ENCODE data around the gene NCAPG. TPM values are rescaled to one million over a fixed set of nuclear protein-coding genes. Genes with fewer than 3 reads are reported as not detected.
"Not testable (repeated sequence)": the region's sequence is repeated elsewhere in the genome, so short reads cannot be mapped to it uniquely, and the experiment has no call there.

The NCAPG gene
- total and polyA plus RNA-seq, 7 experiments from 2014 or later = 0.09 to 44.1 (median 0.29) TPM

GRCh38 chr4:17861906-17862305 lies 51.1 kb downstream of the NCAPG start:
- H3K27me3 ChIP-seq (ENCODE audit: control insufficient read depth in 2 of 2, insufficient read depth in 2 of 2, low read length in 2 of 2); intact Hi-C loops (cut with micrococcal nuclease); H3K9me3 ChIP-seq (ENCODE audit: control insufficient read depth in 2 of 3, low read length in 3 of 3); H3K27ac ChIP-seq (ENCODE audit: low read depth, low read length); H3K4me1 ChIP-seq (ENCODE audit: control insufficient read depth in 2 of 2, insufficient read depth in 2 of 2, low read length in 2 of 2); CTCF ChIA-PET; H3K4me1 Mint-ChIP-seq; H3K27me3 Mint-ChIP-seq; H3K4me3 ChIP-seq (ENCODE audit: low read length); H3K4me3 Mint-ChIP-seq; ATAC-seq; H3K36me3 ChIP-seq (ENCODE audit: control insufficient read depth in 2 of 3, insufficient read depth in 3 of 3, low read length in 3 of 3); DNase-seq: not testable (repeated sequence)
- H3K36me3 Mint-ChIP-seq = peaks cover 5 to 73% (median 29%) of the 10 kb centered on the region in 5 donors
- H3K27ac Mint-ChIP-seq = peak overlapping the region in 1 of 9 donors; percentile 52
- POLR2A ChIA-PET = interaction anchor here (0.6 kb wide), 1 partner anchor 1158 kb away, joined by 4 read pairs; no protein-coding TSS in a partner anchor
- H3K9me3 Mint-ChIP-seq = peaks cover 10 to 55% (median 27%) of the 10 kb centered on the region in 11 donors

GRCh38 chr4:17865866-17866363 lies 55.1 kb downstream of the NCAPG start:
- ChIA-PET CTCF (interaction anchor here (0.7 kb wide), 1 partner anchor 382 kb away, joined by 3 read pairs; no protein-coding TSS in a partner anchor), POLR2A (no interaction called here)
- Mint-ChIP-seq H3K27ac (no peak overlapping the region), H3K36me3 (peaks cover 5 to 45% (median 21%) of the 10 kb centered on the region in 5 donors), H3K9me3 (peaks cover 8 to 28% (median 13%) of the 10 kb centered on the region in 11 donors), H3K27me3 (no peaks in the 10 kb centered on the region), H3K4me3 (no peak overlapping the region), H3K4me1 (no peaks in the 10 kb centered on the region)
- no peak overlapping the region for H3K4me3 ChIP-seq (ENCODE audit: low read length)
- intact Hi-C loops (cut with micrococcal nuclease) = no loop called here
- H3K9me3 ChIP-seq (ENCODE audit: control insufficient read depth in 2 of 3, low read length in 3 of 3) = peaks cover 0 to 8% (median 0%) of the 10 kb centered on the region in 3 experiments
- no peaks in the 10 kb centered on the region for H3K36me3 ChIP-seq (ENCODE audit: control insufficient read depth in 2 of 3, insufficient read depth in 3 of 3, low read length in 3 of 3)
- H3K27me3 ChIP-seq (ENCODE audit: control insufficient read depth in 2 of 2, insufficient read depth in 2 of 2, low read length in 2 of 2) = no peaks in the 10 kb centered on the region
- DNase-seq (no peak), ATAC-seq (no peak)
- H3K4me1 ChIP-seq (ENCODE audit: control insufficient read depth in 2 of 2, insufficient read depth in 2 of 2, low read length in 2 of 2) = no peaks in the 10 kb centered on the region
- H3K27ac ChIP-seq (ENCODE audit: low read depth, low read length) = no peak overlapping the region

- Mint-ChIP-seq H3K27ac (no peak overlapping the region), H3K4me1 (no peaks in the 10 kb centered on the region), H3K4me3 (no peak overlapping the region), H3K27me3 (no peaks in the 10 kb centered on the region), H3K36me3 (peaks cover 3 to 41% (median 18%) of the 10 kb centered on the region in 5 donors), H3K9me3 (peaks cover 5 to 24% (median 13%) of the 10 kb centered on the region in 11 donors)
- POLR2A ChIA-PET = no interaction called here
- Histone ChIP-seq H3K27ac (ENCODE audit: low read depth, low read length) (no peak overlapping the region), H3K4me3 (ENCODE audit: low read length) (no peak overlapping the region), H3K9me3 (ENCODE audit: control insufficient read depth in 2 of 3, low read length in 3 of 3) (peaks cover 0 to 6% (median 0%) of the 10 kb centered on the region in 3 experiments), H3K27me3 (ENCODE audit: control insufficient read depth in 2 of 2, insufficient read depth in 2 of 2, low read length in 2 of 2) (no peaks in the 10 kb centered on the region), H3K36me3 (ENCODE audit: control insufficient read depth in 2 of 3, insufficient read depth in 3 of 3, low read length in 3 of 3) (no peaks in the 10 kb centered on the region), H3K4me1 (ENCODE audit: control insufficient read depth in 2 of 2, insufficient read depth in 2 of 2, low read length in 2 of 2) (no peaks in the 10 kb centered on the region)
- no peak for ATAC-seq
- DNase-seq = no peak
- intact Hi-C loops (cut with micrococcal nuclease) = no loop called here
- CTCF ChIA-PET = no interaction called here
Observed at GRCh38 chr4:17866810-17867209, 56.0 kb downstream of the NCAPG start.

- H3K27me3 Mint-ChIP-seq = no peaks in the 10 kb centered on the region
- Histone ChIP-seq H3K27ac (ENCODE audit: low read depth, low read length) (no peak overlapping the region), H3K4me1 (ENCODE audit: control insufficient read depth in 2 of 2, insufficient read depth in 2 of 2, low read length in 2 of 2) (no peaks in the 10 kb centered on the region), H3K27me3 (ENCODE audit: control insufficient read depth in 2 of 2, insufficient read depth in 2 of 2, low read length in 2 of 2) (no peaks in the 10 kb centered on the region), H3K4me3 (ENCODE audit: low read length) (no peak overlapping the region), H3K9me3 (ENCODE audit: control insufficient read depth in 2 of 3, low read length in 3 of 3) (peaks cover 0 to under 1% (median 0%) of the 10 kb centered on the region in 3 experiments), H3K36me3 (ENCODE audit: control insufficient read depth in 2 of 3, insufficient read depth in 3 of 3, low read length in 3 of 3) (no peaks in the 10 kb centered on the region)
- ATAC-seq (no peak), DNase-seq (no peak)
- POLR2A ChIA-PET = no interaction called here
- H3K36me3 Mint-ChIP-seq = peaks cover 0 to 36% (median 14%) of the 10 kb centered on the region in 5 donors
- no peak overlapping the region for H3K4me3 Mint-ChIP-seq
- H3K9me3 Mint-ChIP-seq = peaks cover 1 to 20% (median 8%) of the 10 kb centered on the region in 11 donors
- H3K4me1 Mint-ChIP-seq = no peaks in the 10 kb centered on the region
- no peak overlapping the region for H3K27ac Mint-ChIP-seq
- CTCF ChIA-PET = no interaction called here
- intact Hi-C loops (cut with micrococcal nuclease) = no loop called here
Observed at GRCh38 chr4:17867276-17867675, 56.5 kb downstream of the NCAPG start.

- Histone ChIP-seq H3K27ac (ENCODE audit: low read depth, low read length) (no peak overlapping the region), H3K9me3 (ENCODE audit: control insufficient read depth in 2 of 3, low read length in 3 of 3) (no peaks in the 10 kb centered on the region), H3K4me1 (ENCODE audit: control insufficient read depth in 2 of 2, insufficient read depth in 2 of 2, low read length in 2 of 2) (no peaks in the 10 kb centered on the region), H3K36me3 (ENCODE audit: control insufficient read depth in 2 of 3, insufficient read depth in 3 of 3, low read length in 3 of 3) (no peaks in the 10 kb centered on the region), H3K27me3 (ENCODE audit: control insufficient read depth in 2 of 2, insufficient read depth in 2 of 2, low read length in 2 of 2) (no peaks in the 10 kb centered on the region), H3K4me3 (ENCODE audit: low read length) (no peak overlapping the region)
- POLR2A ChIA-PET = no interaction called here
- Mint-ChIP-seq H3K27me3 (no peaks in the 10 kb centered on the region), H3K4me3 (no peak overlapping the region), H3K9me3 (peaks cover 0 to 4% (median 0%) of the 10 kb centered on the region in 11 donors), H3K36me3 (peaks cover 0 to 25% (median under 1%) of the 10 kb centered on the region in 5 donors), H3K27ac (no peak overlapping the region), H3K4me1 (no peaks in the 10 kb centered on the region)
- ATAC-seq = no peak
- CTCF ChIA-PET = no interaction called here
- no peak for DNase-seq
- intact Hi-C loops (cut with micrococcal nuclease) = no loop called here
Observed at GRCh38 chr4:17869327-17869726, 58.5 kb downstream of the NCAPG start.

GRCh38 chr4:17875402-17876070 lies 64.8 kb downstream of the NCAPG start:
- POLR2A ChIA-PET = no interaction called here
- no peak for ATAC-seq

GRCh38 chr4:17876943-17877342 lies 66.2 kb downstream of the NCAPG start:
- DNase-seq = no peak
- Histone ChIP-seq H3K27ac (ENCODE audit: low read depth, low read length) (no peak overlapping the region), H3K4me1 (ENCODE audit: control insufficient read depth in 2 of 2, insufficient read depth in 2 of 2, low read length in 2 of 2) (no peaks in the 10 kb centered on the region), H3K27me3 (ENCODE audit: control insufficient read depth in 2 of 2, insufficient read depth in 2 of 2, low read length in 2 of 2) (no peaks in the 10 kb centered on the region), H3K4me3 (ENCODE audit: low read length) (no peak overlapping the region), H3K9me3 (ENCODE audit: control insufficient read depth in 2 of 3, low read length in 3 of 3) (no peaks in the 10 kb centered on the region), H3K36me3 (ENCODE audit: control insufficient read depth in 2 of 3, insufficient read depth in 3 of 3, low read length in 3 of 3) (no peaks in the 10 kb centered on the region)
- Mint-ChIP-seq H3K27ac (no peak overlapping the region), H3K27me3 (peaks cover 0 to 4% (median 0%) of the 10 kb centered on the region in 5 donors), H3K36me3 (peaks cover 0 to 18% (median 14%) of the 10 kb centered on the region in 5 donors), H3K4me1 (no peaks in the 10 kb centered on the region), H3K9me3 (peaks cover 0 to 25% (median 7%) of the 10 kb centered on the region in 11 donors), H3K4me3 (no peak overlapping the region)
- ChIA-PET POLR2A (no interaction called here), CTCF (no interaction called here)
- intact Hi-C loops (cut with micrococcal nuclease) = no loop called here
- no peak for ATAC-seq

More at GRCh38 chr4:17875402-17876070, 64.8 kb downstream of the NCAPG start:
- H3K36me3 ChIP-seq (ENCODE audit: control insufficient read depth in 2 of 3, insufficient read depth in 3 of 3, low read length in 3 of 3) = no peaks in the 10 kb centered on the region
- DNase-seq = no peak
- no peaks in the 10 kb centered on the region for H3K4me1 ChIP-seq (ENCODE audit: control insufficient read depth in 2 of 2, insufficient read depth in 2 of 2, low read length in 2 of 2)
- Mint-ChIP-seq H3K27me3 (peaks cover 0 to 4% (median 0%) of the 10 kb centered on the region in 5 donors), H3K4me1 (no peaks in the 10 kb centered on the region), H3K27ac (peak overlapping the region in 1 of 9 donors; percentile 18), H3K36me3 (peaks cover 0 to 18% (median 14%) of the 10 kb centered on the region in 5 donors), H3K9me3 (peaks cover 0 to 25% (median 7%) of the 10 kb centered on the region in 11 donors), H3K4me3 (no peak overlapping the region)
- H3K4me3 ChIP-seq (ENCODE audit: low read length) = no peak overlapping the region
- no peaks in the 10 kb centered on the region for H3K27me3 ChIP-seq (ENCODE audit: control insufficient read depth in 2 of 2, insufficient read depth in 2 of 2, low read length in 2 of 2)
- no peaks in the 10 kb centered on the region for H3K9me3 ChIP-seq (ENCODE audit: control insufficient read depth in 2 of 3, low read length in 3 of 3)
- CTCF ChIA-PET = no interaction called here
- intact Hi-C loops (cut with micrococcal nuclease) = no loop called here
- H3K27ac ChIP-seq (ENCODE audit: low read depth, low read length) = no peak overlapping the region
